Esophagus squamous epithelium (tissue), 5 donors: ENCODE data around the gene ZNF701. TPM values are rescaled to one million over a fixed set of nuclear protein-coding genes. Genes with fewer than 3 reads are reported as not detected.
"Not testable (repeated sequence)": the region's sequence is repeated elsewhere in the genome, so short reads cannot be mapped to it uniquely, and the experiment has no call there.

Source experiments
- DNase-seq: peaks from one replicate; lab custom pipeline; 2025; lab: John Stamatoyannopoulos, UW
- H3K27ac ChIP-seq, 4 donors: fragments of 200-600 bp; sonication (generic); one replicate each; pipeline ENCODE4 v1.5.1; 2016 to 2019; ENCODE audit warnings: mild to moderate bottlenecking in 1 of 4
- H3K27me3 ChIP-seq, 4 donors: fragments of 200-600 bp; sonication (generic); 1 replicate in 3 of 4; 2 replicates in 1 of 4; pipeline versions ENCODE4 v1.5.1 to v1.6.0; 2017 to 2021; ENCODE audit warnings: antibody characterized with exemption in 1 of 4
- H3K36me3 ChIP-seq, 3 donors: fragments of 200-600 bp; sonication (generic); one replicate each; pipeline ENCODE4 v1.5.1; 2016 to 2019
- H3K4me1 ChIP-seq, 3 donors: fragments of 200-600 bp; sonication (generic); one replicate each; pipeline ENCODE4 v1.5.1; 2017 to 2019
- H3K4me3 ChIP-seq, 4 donors: fragments of 200-600 bp; sonication (generic); 1 replicate in 3 of 4; 2 replicates in 1 of 4; pipeline ENCODE4 v1.5.1; 2016 to 2019; ENCODE audit warnings: mild to moderate bottlenecking in 2 of 4, moderate library complexity in 1 of 4
- H3K9me3 ChIP-seq, 3 donors: fragments of 200-600 bp; sonication (generic); one replicate each; pipeline ENCODE4 v1.5.1; 2016 to 2019
- POLR2A ChIP-seq, 4 donors: fragments of 450-650 bp; IDR thresholded peaks; one replicate each; pipeline ENCODE4 v1.6.1; 2017; ENCODE audit warnings: antibody characterized with exemption in 4 of 4, mild to moderate bottlenecking in 4 of 4, moderate library complexity in 3 of 4
- WGBS, 2 donors: methylation state at CpG; one replicate each; pipeline ENCODE4 v1.1.5; 2018; 5-methylcytosine and 5-hydroxymethylcytosine counted together
- intact Hi-C: fragments of 100-400 bp; cut with DNase I; formaldehyde crosslinking; loops from one replicate; pipeline ENCODE4 v1.15.0; 2022
- total RNA-seq, 4 donors: library from RNA; depleted of rRNA; stranded (reverse); fragments of >200 nt; gene quantifications; one replicate each; pipeline ENCODE4 v1.1.0, GENCODE V29; 2016
- TF ChIP-seq, protein P1 (sequence below), 6 experiments: fragments of 450-650 bp in 4 of 6; fragments of 200-600 bp in 2 of 6; sonication (generic) in 2 of 6; IDR thresholded peaks; one replicate each; pipeline ENCODE4 v1.5.1; 2016 to 2019; ENCODE audit warnings: antibody characterized with exemption in 6 of 6, mild to moderate bottlenecking in 4 of 6, moderate library complexity in 4 of 6
- donor health status: DM: yes; HTN: yes; CAD: no.

ZNF701 gene
- total RNA-seq, 4 donors from 2014 or later, result 5.2 to 13.7 (median 5.5) TPM

DNA sequence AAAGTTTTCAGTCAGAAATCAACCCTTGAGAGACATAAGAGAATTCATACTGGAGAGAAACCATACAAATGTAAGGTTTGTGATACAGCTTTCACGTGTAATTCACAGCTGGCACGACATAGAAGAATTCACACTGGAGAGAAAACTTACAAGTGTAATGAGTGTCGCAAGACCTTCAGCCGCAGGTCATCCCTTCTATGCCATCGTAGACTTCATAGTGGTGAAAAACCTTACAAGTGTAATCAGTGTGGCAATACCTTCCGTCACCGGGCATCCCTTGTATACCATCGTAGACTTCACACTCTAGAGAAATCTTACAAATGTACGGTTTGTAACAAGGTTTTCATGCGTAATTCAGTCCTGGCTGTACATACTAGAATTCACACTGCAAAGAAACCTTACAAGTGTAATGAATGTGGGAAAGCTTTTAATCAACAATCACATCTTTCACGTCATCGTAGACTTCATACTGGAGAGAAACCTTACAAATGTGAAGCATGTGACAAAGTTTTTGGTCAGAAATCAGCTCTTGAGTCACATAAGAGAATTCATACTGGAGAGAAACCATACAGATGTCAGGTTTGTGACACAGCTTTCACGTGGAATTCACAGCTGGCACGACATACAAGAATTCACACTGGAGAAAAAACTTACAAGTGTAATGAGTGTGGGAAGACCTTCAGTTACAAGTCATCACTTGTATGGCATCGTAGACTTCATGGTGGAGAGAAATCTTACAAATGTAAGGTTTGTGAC lies 15.7 kb upstream of the ZNF701 start:
- H3K4me1 ChIP-seq, result no peaks in the 10 kb centered on the region
- no peaks in the 10 kb centered on the region for H3K27me3 ChIP-seq
- H3K36me3 ChIP-seq, result peaks cover 6 to 98% (median 15%) of the 10 kb centered on the region in 3 donors
- peak overlapping the region in 1 of 4 donors; percentile 8 for H3K4me3 ChIP-seq
- peaks cover 0 to 100% (median 89%) of the 10 kb centered on the region in 3 donors for H3K9me3 ChIP-seq
- no peak overlapping the region for H3K27ac ChIP-seq
- 96 to 98% methylated on average over 15 of the region's 15 CpGs for WGBS, 2 donors
- no peak for DNase-seq
- TF ChIP-seq POLR2A (IDR thresholded peaks at IDR 0.05), result no peak
- TF ChIP-seq, protein P1, sequence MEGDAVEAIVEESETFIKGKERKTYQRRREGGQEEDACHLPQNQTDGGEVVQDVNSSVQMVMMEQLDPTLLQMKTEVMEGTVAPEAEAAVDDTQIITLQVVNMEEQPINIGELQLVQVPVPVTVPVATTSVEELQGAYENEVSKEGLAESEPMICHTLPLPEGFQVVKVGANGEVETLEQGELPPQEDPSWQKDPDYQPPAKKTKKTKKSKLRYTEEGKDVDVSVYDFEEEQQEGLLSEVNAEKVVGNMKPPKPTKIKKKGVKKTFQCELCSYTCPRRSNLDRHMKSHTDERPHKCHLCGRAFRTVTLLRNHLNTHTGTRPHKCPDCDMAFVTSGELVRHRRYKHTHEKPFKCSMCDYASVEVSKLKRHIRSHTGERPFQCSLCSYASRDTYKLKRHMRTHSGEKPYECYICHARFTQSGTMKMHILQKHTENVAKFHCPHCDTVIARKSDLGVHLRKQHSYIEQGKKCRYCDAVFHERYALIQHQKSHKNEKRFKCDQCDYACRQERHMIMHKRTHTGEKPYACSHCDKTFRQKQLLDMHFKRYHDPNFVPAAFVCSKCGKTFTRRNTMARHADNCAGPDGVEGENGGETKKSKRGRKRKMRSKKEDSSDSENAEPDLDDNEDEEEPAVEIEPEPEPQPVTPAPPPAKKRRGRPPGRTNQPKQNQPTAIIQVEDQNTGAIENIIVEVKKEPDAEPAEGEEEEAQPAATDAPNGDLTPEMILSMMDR (IDR thresholded peaks at IDR 0.05), result no peak
- intact Hi-C loops, result no loop called here

DNA sequence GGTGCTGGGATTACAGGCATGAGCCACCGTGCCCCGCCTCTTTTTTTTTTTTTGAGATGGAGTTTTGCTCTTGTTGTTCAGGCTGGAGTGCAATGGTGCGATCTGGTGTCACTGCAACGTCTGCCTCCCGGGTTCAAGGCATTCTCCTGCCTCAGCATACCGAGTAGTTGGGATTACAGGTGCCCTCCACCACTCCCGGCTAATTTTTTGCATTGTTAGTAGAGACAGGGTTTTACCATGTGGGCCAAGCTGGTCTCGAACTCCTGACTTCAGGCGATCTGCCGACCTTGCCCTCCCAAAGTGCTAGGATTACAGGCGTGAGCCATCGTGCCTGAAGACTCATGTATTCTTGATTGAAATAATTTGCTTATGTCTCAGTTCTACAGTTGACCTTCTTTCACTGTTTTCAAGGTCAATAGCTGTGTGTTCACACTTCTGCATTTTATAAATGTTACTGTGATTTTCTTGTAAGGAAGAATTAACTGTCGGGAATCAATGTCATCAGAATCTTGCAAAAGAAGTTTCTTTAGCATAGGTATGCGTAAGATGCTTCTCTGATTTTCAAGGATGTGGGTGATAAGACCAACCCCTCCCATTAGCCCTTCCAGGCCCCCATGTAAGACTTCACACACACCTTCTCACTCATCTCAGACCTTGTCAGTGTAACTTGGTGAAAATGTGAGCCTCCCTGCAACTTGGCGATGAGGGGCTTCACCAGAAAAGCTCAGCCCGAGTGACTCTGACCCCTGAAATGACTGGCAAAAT lies 12.7 kb upstream of the ZNF701 start:
- Histone ChIP-seq H3K27ac (no peak overlapping the region), H3K27me3 (no peaks in the 10 kb centered on the region), H3K9me3 (peaks cover 0 to 99% (median 84%) of the 10 kb centered on the region in 3 donors), H3K4me3 (no peak overlapping the region), H3K36me3 (peaks cover 0 to 97% (median 15%) of the 10 kb centered on the region in 3 donors), H3K4me1 (no peaks in the 10 kb centered on the region)
- WGBS, 2 donors, result 94 to 97% methylated on average over 14 to 15 of the region's 16 CpGs
- DNase-seq, result no peak
- intact Hi-C loops, result no loop called here
- TF ChIP-seq, protein P1 (IDR thresholded peaks at IDR 0.05), result no peak
- TF ChIP-seq POLR2A (IDR thresholded peaks at IDR 0.05), result no peak

DNA sequence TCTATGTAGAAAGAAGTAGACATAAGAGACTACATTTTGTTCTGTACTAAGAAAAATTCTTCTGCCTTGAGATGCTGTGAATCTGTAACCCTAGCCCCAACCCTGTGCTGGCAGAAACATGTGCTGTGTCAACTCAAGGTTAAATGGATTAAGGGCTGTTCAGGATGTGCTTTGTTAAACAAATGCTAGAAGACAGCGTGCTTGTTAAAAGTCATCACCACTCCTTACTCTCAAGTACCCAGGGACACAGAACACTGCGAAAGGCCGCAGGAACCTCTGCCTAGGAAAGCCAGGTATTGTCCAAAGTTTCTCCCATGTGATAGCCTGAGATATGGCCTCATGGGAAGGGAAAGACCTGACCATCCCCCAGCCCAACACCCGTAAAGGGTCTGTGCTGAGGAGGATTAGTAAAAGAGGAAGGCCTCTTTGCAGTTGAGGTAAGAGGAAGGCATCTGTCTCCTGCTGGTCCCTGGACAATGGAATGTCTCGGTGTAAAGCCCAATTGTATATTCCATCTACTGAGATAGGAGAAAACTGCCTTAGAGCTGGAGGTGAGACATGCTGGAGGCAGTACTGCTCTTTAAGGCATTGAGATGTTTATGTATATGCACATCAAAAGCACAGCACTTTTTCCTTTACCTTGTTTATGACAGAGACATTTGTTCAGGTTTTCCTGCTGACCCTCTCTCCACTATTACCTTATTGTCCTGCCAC lies 11.2 kb upstream of the ZNF701 start:
- DNase-seq, H3K27ac ChIP-seq, H3K27me3 ChIP-seq, intact Hi-C loops, H3K4me1 ChIP-seq, H3K4me3 ChIP-seq: not testable (repeated sequence)
- H3K9me3 ChIP-seq, result peaks cover 0 to 99% (median 84%) of the 10 kb centered on the region in 3 donors
- 72 to 73% methylated on average over 5 of the region's 5 CpGs for WGBS, 2 donors
- H3K36me3 ChIP-seq, result peaks cover 0 to 97% (median 12%) of the 10 kb centered on the region in 3 donors

DNA sequence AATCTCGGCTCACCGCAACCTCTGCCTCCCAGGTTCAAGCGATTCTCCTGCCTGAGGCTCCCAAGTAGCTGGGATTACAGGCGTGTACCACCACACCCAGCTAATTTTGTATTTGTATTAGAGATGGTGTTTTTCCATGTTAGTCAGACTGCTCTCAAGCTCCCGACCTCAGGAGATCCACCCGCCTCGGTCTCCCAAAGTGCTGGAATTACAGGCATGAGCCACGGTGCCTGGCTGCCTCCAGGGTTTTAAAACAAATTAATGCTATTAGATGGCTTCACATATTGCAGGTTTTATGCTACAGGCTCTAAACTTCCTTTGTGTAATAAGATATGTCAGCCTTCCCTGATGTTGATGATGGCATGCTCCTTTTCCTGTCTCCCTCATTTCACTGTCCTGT lies 8.5 kb upstream of the ZNF701 start:
- H3K4me3 ChIP-seq, H3K27ac ChIP-seq, H3K27me3 ChIP-seq, DNase-seq, H3K4me1 ChIP-seq, intact Hi-C loops: not testable (repeated sequence)
- WGBS, 2 donors, result 80 to 98% methylated on average over 3 to 8 of the region's 8 CpGs
- Histone ChIP-seq H3K9me3 (peaks cover 0 to 98% (median 71%) of the 10 kb centered on the region in 3 donors), H3K36me3 (peaks cover 0 to 83% (median 0%) of the 10 kb centered on the region in 3 donors)

DNA sequence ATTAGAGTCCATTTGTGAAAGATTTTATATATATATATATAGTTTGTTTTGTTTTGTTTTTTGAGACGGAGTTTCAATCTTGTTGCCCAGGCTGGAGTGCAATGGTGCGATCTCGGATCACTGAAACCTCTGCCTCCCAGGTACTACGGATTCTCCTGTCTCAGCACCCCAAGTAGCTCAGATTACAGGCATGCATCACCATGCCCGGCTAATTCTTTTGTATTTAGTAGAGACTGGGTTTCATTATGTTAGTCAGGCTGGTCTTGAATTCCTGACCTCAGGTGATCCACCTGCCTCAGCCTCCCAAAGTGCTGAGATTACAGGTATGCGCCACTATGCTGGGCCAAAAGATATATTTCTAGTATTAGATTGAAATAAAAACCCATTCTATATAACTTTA lies 4.0 kb upstream of the ZNF701 start:
- H3K9me3 ChIP-seq, result peaks cover 0 to 80% (median 41%) of the 10 kb centered on the region in 3 donors
- no peak overlapping the region for H3K4me3 ChIP-seq
- no peaks in the 10 kb centered on the region for H3K27me3 ChIP-seq
- no peak for DNase-seq
- H3K4me1 ChIP-seq, result peaks cover 7 to 16% (median 10%) of the 10 kb centered on the region in 3 donors
- TF ChIP-seq, protein P1 (IDR thresholded peaks at IDR 0.05), result no peak
- no peak for TF ChIP-seq POLR2A (IDR thresholded peaks at IDR 0.05)
- 86 to 87% methylated on average over 6 of the region's 6 CpGs for WGBS, 2 donors
- intact Hi-C loops, result no loop called here
- peaks cover 0 to 38% (median 0%) of the 10 kb centered on the region in 3 donors for H3K36me3 ChIP-seq
- H3K27ac ChIP-seq, result no peak overlapping the region
